NCI-H2107 (cell line): Measurements from ENCODE around the gene YY1.
A peak's percentile ranks its signal among the peaks of the same experiment; 100 is the strongest.
"Not testable (repeated sequence)": the region's sequence is repeated elsewhere in the genome, so short reads cannot be mapped to it uniquely, and the experiment has no call there.

Source experiments
- DNase-seq: peaks from one replicate; lab custom pipeline; 2025; lab: John Stamatoyannopoulos, UW

YY1 gene

DNA sequence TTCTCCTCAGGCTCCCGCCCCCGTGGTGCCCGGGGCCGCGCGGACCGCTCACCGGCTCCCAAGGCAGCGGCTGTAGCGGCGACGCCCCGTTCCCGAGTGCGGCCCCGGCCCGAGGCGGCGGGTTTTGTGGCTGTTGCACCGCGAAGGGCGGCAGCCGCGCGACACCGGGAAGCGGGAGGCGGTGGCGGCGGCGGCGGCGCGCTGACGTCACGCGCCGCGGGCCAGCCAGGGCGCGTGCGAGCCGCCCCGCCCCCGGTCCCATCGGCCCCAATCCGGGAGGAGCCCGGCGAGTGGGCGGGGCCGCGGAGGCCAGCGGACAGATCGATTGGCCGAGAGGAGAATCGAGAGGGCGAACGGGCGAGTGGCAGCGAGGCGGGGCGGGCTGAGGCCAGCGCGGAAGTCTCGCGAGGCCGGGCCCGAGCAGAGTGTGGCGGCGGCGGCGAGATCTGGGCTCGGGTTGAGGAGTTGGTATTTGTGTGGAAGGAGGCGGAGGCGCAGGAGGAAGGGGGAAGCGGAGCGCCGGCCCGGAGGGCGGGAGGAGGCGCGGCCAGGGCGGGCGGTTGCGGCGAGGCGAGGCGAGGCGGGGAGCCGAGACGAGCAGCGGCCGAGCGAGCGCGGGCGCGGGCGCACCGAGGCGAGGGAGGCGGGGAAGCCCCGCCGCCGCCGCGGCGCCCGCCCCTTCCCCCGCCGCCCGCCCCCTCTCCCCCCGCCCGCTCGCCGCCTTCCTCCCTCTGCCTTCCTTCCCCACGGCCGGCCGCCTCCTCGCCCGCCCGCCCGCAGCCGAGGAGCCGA is at the start of gene YY1:
YY1 (plus strand) TSS at position 726 of the 792 bp plus-strand sequence. CDS start 101 bp downstream, outside the sequence.
- DNase-seq: peak; percentile 99

DNA sequence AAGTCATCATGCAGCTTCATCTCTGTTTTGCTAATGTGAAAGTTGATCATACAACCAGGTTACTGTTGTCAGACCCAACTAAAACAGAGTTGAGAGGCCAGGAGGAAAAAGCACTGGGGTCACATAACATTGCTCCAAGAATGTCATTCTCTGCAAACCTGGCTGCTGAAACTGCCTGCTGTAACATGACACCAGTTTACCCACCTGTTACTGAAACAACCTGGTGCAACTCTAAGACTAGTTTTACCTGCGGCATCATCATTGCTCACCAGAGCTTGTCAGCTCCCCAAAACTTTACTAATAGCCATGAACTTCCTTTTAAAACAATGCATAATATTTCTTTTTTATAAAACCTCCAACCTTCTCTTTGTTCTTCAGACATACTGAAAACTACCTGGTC is 48.8 kb upstream of the YY1 start:
- DNase-seq: no peak

DNA sequence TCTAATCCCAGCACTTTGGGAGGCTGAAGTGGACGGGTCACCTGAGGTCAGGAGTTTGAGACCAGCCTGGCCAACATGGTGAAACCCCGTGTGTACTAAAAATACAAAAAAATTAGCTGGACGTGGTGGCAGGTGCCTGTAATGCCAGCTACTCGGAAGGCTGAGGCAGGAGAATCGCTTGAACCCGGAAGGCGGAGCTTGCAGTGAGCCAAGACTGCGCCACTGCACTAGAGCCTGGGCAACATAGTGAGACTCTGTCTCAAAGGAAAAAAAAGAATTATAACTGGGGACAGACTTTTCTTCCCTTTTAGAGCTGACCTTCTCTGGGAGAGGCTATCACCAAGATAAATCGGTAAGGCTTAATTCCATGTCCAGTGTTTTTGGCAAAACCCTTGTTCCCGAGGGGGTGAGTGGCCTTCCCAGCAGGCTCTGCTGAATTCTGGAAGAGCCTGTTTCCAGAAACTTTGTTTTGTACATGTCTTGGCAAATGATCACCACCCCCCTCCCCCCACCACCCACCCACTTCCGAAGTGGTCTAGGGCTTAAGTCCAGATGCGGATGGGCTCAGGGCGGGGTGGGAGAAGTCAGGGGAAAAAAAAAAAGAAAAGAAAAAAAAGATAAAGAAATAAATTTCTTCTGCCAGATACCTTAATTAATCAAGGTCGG is 47.2 kb upstream of the YY1 start:
- no peak for DNase-seq

DNA sequence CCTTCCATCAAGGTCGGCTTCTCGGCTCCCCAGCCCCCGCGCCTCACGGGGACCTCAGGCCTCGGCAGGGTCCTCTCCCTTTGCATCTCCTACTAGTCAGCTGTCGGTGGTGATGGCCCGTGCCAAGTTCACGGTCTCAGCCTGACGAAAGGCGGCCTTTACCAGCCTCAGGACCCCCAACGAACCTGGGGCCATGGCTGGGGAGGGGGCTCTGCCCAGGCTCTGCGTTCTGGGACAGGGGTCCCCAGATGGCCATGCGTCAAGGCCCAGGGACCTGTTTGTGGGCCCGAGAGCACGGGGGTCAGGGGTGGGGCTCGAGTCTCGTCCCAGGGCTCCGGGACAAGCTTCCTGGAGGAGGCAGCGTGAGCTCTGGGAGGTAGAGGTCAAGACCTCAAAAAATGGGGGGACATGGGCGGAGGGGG is 46.7 kb upstream of the YY1 start:
- DNase-seq: no peak

DNA sequence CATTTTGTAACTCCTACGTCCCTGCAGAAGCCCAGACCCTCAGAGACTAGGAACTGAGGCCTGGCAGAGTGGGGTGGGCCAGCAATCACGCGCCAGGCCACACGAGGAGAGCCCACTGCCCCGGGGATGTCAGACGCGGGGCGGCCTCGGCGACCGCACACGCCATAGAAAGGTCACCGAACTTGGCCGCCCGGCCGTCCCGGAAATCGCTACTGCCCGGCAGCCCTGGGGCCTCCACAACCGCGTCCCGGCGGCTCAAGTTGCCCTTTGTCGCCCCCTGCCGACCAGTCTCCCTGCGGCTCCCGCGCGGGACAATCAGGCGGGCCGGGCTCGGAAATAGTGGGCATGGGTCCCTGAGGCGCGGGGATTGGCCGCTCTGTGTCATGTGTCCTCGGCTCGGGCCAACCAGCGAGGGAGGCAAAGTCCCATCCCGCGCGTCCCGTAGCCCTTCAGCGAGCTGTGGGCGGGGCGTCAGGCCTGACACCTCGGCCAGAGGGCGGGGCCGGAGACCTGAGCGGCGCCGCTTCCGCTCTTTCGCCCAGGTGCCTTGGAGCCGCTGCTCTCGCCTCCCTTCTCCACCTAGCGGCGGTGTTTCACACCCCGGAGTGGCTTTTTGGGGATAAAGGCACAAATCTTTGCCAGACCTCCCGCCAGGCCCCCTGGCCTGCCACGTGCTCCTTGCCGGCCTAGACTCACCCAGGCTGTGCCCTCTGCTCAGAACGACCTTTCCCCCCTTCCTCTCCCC is 46.1 kb upstream of the YY1 start:
- peak; percentile 100 for DNase-seq

DNA sequence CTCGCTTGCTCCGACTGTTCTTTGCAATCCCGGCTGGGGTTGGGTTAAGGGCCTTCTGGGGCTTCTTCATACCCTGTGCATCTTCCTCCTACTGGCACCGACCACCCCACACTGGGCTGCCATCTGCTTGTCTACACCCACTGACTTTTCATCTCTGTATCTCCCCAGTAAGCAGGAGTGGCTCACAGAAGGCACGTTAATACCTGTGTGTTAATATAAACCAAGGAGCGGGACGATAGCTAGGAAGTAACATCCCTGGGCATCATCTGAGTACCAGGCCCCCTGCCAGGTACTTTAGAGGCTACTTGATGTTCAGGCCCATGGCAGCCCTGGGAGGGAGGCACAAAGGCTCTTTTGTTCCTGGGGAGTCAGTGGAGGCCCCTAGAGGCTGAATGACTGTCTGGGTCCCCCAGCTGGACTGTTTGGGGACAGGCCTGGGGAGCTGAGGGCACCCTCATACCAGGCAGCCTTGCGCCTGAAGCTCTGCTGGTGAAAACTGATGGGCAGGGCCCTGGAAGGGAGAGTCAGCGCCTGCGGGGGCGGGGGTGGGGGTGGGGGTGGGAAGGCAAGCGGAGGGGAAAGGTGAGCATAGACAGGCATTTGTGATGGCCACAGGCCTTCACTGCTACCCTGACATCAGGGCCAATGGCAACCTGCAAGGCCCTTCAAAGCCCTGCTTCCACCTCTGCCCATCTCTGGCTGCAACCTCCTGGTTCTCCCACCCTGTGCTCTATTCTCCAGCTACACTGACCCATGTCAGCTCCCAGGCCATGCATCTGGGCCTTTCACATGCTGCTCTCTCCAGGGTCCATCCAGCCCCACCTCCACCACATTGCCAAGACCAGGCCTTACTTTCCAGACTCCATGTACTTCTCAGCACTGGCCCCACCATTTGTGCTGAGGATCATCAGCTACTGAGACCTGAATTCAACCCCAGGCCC is 45.3 kb upstream of the YY1 start:
- DNase-seq: no peak

DNA sequence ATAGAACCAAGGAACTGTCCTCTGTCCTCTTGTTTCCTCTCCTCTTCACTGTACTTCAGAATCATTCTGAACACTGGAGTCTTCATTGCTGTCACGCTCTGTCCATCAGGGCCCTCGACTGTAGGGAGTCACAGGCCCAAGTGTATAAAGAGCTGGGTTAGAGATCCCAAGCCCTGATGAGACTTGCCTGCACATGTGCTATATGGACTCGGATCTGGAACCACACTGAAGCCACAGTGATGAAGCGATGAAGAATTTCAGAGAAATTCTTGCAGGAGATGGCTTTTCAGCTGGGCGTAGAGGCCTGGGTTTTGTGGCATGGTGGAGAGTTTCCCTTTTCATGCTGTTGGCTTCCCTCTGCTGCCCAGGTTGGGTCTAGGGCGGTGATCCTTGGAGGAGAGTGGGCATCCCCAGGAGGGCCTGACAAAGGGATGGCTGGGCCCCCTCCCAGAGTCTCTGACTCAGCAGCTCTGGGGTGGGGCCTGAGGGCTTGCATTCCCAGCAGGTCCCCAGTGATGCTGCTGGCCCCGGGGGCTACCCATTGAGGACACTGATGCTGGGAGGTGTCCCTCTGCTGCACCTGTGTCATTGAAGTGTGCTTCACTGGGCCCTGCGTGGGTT is 39.6 kb upstream of the YY1 start:
- no peak for DNase-seq

DNA sequence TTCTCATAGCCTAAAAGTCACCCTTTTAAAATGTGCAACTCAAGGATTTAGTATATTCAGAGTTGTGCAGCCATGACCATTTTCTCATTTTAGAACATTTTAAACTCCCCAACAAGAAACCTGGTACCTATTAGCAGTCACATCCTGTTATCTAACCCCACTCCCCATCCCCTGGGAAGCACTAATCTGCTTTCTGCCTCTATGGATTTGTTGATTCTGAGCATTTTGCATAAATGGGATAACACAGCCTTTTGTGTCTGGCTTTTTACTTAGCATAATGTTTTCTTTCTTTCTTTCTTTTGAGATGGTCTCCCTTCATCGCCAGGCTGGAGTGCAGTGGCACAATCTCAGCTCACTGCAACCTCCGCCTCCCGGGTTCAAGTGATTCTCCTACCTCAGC is 38.6 kb upstream of the YY1 start:
- DNase-seq: no peak

DNA sequence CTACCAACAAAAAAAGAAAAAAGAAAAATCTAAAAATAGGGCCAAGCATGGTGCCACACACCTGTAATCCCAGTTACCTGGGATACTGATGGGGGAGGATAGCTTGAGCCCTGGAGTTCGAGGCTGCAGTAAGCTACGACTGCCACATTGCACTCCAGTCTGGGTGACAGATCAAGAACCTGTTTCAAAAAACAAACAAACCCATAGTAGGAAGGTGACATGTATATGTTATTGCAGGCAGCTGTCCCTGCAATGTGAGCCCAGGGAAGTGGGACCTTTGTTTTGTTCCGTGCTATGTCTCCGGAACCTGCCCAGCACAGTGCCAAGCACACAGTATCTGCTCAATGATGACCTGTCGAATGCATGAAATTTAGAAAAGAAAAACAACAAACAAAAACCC is 37.2 kb upstream of the YY1 start:
- no peak for DNase-seq

DNA sequence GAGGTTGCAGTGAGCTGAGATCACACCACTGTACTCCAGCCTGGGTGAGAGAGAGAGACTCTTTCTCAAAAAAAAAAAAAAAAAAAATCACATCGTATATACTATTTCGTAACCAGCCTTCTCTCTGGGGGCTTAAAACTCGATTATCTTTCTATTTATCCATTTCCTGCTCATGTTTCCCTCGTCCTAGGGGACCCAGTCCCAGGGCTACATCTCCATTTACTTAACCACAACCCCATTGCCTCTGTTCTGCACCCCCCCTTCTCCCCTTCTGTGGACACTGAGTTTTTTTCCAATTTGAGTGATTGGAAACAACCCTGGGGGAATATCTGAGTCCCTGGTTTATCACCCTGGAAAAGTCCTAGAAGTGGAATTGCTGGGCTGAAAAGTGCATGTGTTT is 36.2 kb upstream of the YY1 start:
- DNase-seq: no peak

DNA sequence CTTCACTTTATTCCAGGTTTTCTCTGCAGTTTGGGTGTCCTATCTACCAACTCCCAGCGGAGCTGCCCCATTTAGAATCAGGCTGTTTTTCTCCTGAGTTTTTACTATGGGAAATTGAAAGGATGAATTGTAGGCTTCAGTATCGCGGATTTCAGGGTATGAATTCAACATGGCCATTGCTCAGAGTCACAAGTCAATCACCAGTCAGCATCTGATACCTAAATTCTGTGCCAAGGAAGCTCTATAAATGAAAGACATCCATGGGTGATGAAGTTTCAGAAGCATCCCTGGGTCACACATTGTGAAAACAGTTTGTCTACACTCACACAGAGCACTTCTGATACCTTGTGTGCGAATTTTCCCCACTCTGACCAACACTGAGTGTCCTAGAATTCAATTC is 35.8 kb upstream of the YY1 start:
- DNase-seq: no peak

DNA sequence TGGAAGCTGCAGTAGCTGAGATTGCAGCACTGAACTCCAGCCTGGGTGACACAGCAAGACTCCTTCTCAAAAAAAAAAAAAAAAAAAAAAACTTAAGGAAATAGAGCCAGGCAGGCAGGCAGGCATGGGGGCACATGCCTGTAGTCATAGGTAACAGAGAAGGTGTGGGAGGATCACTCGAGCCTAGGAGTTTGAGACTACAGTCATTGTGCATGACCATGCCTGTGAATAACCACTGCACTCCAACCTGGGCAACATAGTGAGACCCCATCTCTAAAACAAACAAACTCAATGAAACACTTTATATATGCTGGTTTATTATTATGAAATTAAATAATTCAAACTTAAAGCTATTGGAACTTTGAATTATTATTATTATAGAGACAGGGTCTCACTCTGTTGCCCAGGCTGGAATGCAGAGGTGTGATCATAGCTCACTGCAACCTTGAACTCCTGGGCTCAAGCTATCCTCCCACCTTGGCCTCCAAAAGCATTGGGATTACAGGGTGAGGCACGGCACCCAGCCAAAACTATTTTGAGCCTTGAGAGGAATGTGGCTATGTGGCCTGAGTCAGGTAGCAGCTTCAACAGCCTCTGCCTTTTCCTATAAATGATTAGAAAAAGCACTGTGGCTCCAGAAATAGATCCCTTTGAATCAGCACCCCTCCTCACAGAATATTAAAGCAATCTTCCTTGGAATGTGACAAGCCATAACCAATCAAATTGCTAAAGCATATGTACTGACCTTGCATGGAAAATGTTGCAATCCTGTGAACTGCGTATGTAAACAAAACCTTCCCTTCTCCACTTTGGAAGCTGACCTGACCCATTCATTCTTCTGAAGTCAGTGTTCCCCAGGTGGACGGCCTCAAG is 34.7 kb upstream of the YY1 start:
- DNase-seq: no peak

DNA sequence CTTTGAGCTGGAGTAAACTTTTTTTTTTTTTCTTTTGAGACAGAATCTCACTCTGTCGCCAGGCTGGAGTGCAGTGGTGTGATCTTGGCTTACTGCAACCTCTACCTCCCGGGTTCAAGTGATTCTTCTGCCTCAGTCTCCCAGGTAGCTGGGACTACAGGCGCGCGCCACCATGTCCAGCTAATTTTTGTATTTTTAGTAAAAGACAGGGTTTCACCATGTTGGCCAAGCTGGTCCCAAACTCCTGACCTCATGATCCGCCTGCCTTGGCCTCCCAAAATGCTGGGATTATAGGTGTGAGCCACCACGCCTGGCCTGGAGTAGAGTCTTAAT is 34.1 kb upstream of the YY1 start:
- not testable (repeated sequence) for DNase-seq

DNA sequence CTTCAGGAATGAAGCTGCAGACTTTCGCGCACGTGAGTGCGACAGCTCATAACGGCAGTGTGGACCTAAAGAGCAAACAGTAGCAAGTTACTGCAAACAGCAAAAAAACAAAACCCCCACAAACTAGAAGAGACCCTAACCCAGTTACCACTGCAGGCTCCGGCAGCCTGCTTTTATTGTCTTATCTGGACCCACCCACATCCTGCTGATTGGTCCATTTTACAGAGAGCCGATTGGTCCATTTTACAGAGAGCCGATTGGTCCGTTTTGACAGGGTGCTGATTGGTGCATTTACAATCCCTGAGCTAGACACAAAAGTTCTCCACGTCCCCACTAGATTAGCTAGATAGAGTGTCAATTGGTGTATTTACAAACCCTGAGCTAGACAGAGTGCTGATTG is 31.4 kb upstream of the YY1 start:
- DNase-seq: not testable (repeated sequence)

DNA sequence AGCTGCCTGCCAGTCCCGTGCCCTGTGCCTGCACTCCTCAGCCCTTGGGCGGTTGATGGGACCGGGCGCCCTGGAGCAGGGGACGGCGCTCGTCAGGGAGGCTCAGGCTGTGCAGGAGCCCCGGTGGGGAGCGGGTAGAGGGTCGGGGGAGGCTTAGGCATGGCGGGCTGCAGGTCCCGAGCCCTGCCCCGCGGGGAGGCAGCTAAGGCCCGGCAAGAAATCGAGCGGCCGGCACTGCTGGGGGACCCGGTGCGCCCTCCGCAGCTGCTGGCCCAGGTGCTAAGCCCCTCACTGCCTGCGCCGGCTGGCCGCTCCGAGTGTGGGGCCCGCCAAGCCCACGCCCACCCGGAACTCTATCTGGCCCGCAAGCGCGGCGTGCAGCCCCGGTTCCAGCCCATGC is 30.8 kb upstream of the YY1 start:
- not testable (repeated sequence) for DNase-seq

DNA sequence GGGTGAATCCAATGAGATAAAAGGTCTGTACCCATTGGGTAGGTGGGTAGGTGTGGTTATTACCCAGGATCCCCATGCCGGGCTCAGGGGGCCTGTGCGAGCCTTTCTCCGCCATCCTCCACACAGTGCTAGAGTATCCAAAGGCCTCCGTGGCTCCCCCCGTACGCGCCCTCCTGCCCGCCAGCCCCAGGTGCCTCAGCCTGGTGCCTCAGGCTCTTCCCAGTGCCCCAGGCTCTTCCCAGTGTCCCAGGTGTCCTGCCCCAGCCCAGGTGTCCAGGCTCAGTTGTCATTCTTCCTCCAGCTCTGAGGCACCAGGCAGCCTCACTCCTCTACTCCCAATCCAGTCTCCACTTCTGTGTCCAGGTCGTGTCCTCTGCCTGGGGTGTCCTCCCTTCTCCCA is 27.6 kb upstream of the YY1 start:
- no peak for DNase-seq

DNA sequence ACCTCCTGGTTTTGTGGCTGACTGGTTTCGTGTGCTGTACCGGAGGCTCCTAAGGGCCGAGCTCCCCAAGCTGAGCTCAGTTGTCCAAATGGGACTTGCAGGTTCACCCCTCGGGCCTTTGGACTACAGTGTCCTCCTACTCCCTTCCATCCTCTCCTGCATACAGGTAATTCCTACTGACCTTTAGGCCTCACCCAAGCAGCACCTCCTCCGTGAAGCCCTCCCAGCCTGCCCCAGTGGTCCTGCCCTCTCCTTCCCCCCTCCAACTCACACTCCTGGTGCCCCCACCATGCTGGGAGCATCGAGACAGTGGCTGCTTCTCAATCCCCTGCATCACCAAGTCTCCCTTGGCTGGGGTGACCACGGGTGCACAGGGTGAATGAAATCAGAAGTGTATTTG is 27.1 kb upstream of the YY1 start:
- no peak for DNase-seq

DNA sequence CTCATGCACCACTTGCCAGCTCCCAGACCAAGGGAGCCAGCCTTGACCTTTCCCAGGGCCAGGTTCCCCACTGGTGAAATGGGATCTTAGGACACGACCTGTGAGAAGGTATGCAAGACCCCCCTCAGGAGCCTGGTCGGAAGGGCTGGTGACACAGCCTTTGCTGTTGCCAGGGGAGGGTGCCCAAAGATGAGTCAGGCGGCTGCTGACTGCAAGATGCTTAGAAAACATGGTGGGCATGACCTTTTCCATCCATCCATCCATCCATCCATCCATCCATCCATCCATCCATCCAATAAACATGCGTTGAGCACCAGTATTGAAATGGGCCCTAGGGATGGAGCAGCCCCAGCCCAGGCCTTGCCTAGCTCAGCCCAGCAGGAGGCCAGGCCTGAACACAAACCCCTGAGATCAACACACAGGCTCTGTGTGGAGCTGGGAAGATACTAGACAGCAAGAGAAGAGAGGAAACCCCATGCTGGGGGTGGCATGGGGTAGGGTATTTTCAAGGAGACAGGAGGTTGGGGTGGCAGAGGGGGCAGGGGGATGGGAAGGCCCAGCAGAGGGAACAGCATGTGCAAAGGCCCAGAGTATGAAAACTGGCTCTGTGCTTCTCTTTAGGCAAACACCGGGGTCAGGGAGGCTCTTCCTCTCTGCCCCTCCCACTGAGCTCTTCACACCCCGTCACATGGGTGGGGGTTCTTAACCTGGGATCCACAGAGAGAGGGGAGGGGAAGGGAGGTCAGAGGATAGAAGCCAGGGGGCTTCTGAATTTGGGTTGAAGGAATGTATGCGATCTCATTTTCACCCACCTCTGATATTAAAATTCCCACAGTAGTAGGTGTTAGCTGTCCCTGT is 26.2 kb upstream of the YY1 start:
- DNase-seq: no peak

DNA sequence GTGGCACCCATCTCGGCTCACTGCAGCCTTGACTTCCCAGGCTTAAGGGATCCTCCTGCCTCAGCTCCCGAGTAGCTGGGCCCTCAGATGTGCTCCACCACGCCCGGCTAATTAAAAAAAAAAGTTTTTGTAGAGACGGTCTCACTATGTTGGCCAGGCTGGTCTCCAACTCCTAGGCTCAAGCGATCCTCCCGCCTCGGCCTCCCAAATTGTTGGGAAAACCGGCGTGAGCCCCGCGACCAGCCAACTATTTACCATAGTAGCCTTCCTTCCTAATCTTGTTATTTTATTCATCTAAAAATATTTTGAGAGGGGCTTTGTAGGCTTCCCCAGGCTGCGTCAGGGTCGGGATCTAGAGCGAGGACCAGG is 25.4 kb upstream of the YY1 start:
- DNase-seq: no peak
